Stimulated activated CD8-positive, alpha-beta memory T cell treated with anti-CD3 and anti-CD28 coated beads, Interleukin-7, amount 100 ng/mL, for 4 hours (primary cell): ENCODE data around the gene PROKR1.
A peak's percentile ranks its signal among the peaks of the same experiment; 100 is the strongest.
"Not testable (repeated sequence)": the region's sequence is repeated elsewhere in the genome, so short reads cannot be mapped to it uniquely, and the experiment has no call there.

Source experiments
- DNase-seq, 2 donors: peaks; one replicate each; pipeline ENCODE4 v3.0.0-alpha.2; 2020; ENCODE audit warnings: low read depth in 2 of 2

The PROKR1 gene

DNA sequence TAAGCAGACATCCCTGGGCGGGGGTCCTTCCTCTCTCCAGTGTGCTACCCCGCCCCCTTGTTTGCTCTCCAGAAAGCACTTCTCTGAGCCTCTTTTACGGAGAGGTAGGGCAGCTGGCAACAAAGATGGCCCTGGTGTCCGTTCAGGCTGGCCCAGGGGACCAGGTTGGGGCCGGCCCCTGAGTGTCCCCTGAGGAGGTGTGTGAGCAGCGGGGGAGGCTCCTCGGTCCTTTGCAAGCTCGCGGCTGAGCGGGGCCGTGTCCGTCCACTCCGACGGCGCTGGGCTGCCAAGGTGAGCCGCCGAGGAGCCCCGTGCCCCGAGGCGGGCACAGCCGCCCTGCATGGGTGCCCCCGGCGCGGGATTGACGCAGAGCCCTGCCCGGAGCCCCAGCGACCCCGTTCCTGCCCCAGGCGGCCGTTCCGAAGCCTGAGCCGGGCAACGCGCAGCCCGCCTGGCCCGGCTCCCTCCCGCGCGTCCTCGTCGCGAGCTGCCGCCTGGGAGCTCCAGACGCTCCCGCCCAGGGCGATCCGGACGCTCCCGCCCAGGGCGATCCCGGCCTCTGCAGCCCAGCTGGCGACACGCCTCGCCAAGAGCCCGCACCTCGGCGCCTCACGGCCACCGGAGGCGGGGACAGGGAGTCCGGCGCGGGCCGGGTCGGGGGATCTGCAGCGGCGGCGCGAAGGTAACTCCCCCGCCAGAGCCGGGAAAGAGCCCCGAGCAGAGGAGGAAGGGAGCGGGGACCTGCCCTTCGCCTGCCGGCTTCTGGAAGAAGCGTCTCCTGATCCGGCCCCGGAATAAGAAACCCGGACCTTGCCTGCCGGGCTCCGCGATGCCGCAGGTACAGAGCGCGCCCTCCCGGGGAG lies at the start of gene PROKR1:
TSS of gene PROKR1 (plus strand) at position 569 of the 863 bp plus-strand sequence. CDS start 2,243 bp downstream, outside the sequence.
- DNase-seq = no peak

DNA sequence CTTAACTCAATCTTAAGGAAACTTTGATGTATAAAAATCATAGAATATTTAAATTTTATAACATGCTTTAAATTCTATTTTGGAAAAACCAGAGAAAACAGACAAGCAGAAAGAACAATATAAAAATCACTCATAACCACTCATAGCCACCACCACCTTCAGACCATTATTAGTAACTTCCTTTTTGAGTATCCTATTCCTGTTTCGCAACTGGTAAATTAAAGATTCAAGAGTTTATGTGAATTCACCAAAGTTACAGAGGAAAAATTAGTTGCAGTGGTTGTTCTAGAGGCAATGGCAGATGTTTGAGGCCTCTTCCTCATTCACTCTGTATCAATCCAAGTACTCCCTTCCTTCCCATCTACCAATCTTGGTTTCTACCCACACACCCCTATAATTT lies 49.3 kb upstream of the PROKR1 start:
- DNase-seq = no peak

DNA sequence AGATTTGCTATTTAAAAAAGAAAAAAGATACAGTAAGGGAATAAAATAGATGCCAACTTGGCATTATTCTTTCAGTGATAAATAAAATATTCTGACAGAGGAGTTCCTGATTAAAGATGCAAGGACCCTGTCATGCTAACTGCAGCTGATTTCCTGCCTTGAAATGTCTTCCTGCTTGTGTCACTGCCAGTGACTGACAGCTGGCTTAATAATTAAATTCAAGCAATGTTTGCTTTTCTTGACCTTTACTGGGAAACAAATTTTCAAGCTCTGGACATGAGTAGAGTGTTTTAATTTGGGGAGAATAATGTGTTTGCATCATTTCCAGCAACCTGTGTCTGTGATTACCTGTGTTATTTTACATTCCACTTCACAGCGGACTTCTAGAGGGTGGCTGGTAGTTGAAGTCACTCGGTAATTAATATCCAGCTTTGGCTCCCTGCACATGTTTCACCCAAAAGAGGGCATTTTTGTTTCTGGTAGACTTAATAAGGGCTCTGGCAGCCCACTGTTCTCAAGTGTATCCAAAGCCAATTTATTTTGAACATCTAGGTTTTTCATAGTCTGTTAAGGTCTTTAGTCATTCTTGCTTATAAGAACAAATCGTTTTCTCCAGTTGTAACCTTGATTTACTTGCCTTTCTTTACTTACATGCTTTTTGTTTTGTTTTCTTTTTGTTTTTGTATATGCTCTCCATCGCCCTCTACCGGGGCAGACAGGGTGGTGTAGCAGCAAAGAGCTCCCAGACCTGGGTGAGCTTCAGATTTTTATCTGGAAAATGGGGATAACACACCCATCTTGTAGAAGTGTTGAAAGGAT lies 48.5 kb upstream of the PROKR1 start:
- DNase-seq = peak; percentile 16 to 26

DNA sequence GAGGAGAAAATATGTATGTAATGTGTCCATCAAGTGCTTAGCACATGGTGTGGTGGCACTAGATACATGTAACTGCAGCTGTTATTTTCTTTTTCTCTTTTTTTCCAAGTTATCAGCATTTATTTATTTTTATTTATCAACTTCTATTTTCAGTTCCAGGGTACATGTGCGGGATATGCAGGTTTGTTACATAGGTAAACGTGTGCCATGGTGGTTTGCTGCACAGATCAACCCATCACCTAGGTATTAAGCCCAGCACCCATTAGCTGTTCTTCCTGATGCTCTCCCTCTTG lies 47.9 kb upstream of the PROKR1 start:
- not testable (repeated sequence) for DNase-seq

DNA sequence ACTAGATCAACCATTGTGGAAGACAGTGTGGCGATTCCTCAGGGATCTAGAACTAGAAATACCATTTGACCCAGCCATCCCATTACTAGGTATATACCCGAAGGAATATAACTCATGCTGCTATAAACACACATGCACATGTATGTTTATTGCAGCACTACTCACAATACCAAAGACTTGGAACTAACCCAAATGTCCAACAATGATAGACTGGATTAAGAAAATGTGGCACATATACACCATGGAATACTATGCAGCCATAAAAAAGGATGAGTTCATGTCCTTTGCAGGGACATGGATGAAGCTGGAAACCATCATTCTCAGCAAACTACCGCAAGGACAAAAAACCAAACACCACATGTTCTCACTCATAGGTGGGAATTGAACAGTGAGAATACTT lies 42.9 kb upstream of the PROKR1 start:
- DNase-seq = not testable (repeated sequence)

DNA sequence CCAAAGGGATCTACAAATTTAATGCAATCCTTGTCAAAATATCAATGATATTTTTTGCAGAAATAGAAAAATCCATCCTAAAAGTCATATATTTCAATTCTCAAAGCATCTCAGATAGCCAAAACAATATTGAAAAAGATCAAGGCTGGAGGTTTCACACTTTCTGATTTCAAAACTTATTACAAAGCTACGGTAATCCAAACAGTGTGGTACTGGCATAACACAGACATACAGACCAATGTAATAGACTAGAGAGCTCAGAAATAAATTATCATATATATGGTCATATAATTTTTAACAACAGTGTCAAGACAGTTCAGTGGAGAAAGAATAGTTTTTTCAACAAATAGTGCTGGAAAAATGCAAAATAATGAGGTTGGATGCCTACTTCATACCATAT lies 40.3 kb upstream of the PROKR1 start:
- no peak for DNase-seq

DNA sequence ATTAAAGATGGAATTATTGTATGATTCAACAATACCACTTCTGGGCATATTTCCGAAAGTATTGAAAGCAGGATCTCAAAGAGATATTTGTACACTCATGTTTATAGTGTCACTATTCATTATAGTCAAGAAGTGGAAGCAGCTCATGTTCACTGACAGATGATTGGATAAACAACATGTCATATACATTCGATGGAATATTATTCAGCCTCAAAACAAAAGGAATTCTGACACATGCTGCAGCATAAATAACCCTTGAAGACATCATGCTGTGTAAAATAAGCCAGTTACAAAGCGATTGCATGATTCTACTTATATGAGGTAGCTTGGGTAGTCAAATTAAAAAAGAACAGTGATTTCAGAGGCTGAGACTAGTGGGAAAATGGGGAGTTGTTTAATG lies 39.3 kb upstream of the PROKR1 start:
- DNase-seq = no peak

DNA sequence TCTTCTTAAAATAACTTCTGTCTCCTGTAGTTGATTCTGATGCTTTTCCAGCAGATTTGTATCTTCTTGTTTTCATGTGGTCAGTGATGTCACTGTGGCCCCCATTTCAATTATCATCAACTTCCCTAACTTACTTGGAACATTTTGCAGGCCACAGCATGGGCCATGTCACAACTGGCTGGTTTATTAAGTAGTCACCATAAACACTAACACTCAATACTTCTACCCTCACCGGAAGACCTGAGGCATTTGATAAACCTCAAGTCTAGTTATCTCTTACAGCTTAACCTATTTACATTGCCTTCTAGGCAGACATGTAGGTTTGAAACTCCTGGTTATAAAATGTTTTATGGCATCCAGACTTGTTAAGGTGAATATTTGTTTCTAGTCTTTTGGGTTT lies 37.4 kb upstream of the PROKR1 start:
- no peak for DNase-seq

DNA sequence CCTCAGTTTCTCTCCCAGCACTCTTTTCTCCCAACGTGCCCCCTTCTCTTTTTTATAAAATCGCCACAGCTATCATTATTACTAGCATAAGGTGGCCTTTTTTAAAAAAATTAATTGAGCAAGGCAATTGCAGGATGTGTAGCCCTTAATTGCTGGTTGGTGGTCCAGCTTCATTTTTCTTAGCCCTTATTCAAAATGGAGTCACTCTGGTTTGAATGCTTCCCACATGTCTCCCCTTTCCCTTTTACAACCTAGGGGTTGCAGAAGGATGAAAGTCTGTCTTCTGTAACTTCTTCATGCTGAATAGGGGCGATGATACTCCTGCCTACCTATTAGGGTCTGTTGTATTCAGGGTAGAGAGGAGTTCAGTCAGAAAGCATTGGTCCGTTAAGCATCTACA lies 36.6 kb upstream of the PROKR1 start:
- DNase-seq = no peak

DNA sequence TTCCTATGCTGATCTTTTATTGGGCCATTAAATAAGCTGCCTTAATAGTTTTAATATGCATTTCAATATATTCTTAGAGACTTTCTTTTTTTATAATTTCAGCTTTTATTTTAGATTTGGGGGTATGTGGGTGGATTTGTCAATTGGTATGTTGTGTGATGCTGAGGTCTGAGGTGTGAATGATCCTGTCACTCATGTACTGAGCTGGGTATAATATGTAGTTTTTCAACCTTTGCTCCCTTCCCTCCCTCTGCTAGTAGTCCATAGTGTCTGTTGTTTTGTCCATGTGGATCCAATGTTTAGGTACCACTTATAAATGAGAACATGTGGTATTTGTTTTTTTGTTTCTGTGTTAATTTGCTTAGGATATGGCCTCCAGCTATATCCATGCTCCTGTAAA lies 35.5 kb upstream of the PROKR1 start:
- no peak for DNase-seq

DNA sequence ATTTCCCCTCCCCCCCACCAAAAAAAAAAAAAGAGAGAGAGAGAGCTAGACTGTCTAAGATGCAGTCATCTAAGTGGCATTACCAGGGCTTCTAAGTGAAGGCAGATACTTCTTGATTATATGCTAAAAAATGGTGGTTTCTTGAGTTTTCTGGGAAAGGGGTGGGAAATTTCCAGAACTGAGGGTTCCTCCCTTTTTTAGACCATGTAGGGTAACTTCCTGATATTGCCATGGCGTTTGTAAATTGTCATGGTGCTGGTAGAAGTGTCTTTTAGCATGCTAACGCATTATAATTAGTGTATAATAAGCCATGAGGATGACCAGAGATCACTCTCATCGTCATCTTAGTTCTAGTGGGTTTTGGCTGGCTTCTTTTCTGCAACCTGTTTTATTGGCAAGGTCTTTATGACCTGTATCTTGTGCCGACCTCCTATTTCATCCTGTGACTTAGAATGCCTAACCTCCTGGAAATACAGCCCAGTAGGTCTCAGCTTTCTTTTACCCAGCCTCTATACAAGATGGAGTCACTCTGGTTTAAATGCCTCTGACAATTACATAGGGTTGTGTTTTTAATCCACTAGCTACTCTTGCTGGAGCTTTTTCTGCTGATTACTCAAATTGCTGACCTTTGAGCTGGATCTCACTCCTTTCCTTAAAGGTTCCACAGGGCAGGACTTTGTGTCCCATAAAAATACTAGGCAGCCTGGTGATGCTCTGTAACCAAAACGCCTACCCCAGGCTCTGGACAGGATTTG lies 30.4 kb upstream of the PROKR1 start:
- DNase-seq = no peak

DNA sequence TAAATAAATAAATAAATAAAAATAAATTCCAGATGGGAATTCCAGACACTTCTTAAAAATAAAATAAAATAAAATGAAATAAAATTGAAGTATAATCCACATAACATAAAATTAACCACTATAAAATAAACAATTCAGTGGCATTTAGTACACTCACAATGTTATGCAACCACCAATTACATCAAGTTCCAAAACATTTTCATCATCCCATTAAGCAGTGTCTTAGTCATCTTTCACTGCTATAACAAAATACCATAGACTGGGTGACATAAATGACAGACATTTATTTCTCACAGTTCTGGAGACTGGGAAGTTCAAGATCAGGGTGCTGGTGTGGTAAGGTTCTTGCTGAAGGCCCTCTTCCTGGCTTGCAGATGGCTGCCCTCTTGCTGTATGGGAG lies 22.6 kb upstream of the PROKR1 start:
- no peak for DNase-seq

DNA sequence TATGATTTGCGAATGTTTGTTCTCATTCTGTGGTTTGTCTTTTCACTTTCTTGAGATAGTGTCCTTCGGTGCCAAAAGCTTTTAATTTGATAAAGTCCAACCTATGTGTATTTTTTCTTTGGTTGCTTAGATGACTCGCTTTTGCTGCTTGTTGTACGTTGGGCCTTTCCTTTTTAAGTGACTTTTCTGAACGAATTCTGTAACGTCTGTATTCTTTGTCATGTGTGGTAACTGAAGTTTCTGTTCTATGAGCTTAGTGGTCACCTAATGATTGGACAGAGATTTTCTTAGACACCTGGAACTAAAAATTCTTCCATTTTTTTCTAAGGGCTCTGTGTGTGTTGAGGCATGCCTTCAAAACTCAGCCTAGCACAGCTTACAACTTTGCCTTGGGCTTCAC lies 19.6 kb upstream of the PROKR1 start:
- no peak for DNase-seq

DNA sequence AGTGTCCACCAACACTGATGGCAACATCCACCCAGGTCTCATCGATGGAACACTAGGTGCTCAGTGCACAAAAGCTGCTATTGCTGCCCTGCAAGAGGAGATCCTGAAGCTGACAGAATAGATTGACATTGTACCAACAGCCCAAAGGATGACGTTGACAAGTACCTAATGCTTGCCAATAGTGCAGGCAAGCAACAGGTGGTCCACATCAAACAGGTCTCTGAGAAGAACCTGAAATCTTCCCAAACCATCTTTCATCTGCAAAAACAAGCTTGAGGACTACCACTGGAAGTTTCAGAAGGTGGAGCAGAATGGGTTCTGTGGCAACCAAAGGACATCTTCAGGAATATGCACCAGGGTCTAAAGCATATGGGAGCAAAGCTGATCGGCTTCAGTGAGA lies 15.8 kb upstream of the PROKR1 start:
- DNase-seq = no peak

DNA sequence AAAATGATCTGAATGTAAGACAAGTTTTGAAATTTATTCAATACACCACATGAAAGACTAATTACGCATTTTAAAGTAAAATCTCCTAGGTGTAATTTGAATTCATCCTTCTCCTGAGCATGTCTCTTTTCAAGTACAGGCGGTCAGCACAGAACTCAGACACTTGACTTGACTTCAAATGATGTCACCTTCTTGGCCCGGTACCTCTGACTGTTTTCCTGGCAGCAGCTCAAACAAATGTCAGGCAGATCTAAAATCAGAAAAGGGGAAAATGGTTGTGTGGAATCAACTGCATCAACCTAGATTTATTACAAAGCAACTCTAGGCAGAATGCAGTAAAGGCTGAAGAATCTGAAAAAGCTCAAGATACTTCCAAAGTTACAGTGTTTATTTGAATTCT lies 11.4 kb upstream of the PROKR1 start:
- no peak for DNase-seq

DNA sequence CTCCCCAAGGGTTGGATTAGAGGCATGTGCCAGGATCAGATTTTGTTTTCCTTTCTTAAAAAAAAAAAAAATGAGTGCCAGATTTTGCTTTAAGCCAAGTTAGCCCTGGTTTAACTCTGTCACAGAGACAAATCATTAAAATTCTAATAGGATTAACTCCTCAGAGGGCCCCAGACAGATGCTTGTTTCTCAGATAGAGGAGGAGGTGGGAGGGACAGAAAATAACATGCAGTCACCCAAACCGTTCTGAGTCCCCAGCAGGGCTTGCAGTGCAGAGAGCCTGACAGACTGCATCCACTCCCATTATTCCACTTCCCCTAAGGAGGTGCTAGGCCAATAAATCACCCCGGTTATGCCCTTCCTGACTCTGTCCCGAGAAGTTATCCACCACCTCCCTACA lies 6.3 kb upstream of the PROKR1 start:
- DNase-seq = no peak

DNA sequence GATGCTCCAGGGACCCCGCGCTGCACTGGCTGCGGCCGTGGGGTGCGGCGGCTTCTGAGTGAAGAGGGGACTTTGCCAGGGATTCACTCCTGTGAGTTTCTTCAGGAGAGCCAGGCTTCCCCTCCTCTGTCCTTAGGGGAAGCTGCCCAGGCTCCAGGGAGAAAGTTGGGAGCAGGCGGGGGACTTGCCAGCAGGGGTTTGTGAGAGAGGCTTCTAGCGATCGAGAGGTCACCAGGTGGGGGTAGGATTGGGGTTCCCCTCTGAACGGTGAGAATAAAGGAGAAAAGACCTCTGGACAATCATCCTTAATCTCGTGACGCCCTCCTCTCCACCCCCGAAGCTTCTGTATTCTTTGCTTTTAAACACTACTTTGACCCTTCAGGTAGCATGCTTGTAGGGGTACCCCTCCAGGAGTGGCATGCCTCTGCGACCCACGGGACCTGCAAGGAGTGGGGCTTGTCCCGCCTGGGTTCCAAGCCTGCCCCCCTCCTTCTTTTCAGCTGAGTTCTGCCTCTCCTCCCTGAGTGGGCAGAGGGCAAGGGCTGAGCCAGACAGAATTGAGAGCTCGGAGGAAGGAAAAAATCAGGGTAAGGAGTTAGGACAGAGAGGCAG lies 601 bp downstream of the PROKR1 start:
- no peak for DNase-seq

DNA sequence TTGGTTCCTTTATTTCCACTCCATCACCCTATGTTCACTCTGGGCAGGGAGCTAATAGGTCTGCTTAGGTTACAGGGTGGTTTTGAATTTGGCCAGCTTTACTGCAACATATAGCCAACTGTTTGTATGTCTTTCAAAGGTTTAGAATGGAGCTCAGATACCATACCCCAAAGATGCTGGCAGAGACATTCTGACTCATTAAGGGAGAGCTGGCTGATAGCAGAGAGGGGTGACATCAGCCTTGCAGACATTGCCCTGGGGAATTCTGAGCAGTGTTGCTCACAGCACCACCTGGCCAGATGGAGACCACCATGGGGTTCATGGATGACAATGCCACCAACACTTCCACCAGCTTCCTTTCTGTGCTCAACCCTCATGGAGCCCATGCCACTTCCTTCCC lies 2.1 kb downstream of the PROKR1 start:
- no peak for DNase-seq

DNA sequence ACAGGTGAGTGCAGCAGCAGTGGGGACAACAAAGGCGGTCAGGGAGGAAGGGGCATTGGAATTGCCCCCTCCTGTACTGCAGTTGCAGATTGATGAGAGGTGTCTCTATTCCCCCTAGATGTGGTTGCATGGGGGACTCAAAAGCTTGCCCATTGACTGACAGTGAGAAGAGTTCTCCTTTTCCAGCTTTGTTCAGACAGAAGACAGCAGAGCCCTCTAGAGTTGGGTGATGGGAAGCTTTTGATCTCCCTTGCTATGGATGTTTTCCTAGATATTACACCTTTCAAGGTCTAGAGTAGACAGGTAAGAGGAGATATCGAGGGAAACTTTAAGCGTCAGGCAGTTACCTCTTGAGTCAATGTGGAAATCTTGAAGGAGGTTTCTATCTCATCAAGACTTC lies 2.9 kb downstream of the PROKR1 start:
- DNase-seq = no peak

DNA sequence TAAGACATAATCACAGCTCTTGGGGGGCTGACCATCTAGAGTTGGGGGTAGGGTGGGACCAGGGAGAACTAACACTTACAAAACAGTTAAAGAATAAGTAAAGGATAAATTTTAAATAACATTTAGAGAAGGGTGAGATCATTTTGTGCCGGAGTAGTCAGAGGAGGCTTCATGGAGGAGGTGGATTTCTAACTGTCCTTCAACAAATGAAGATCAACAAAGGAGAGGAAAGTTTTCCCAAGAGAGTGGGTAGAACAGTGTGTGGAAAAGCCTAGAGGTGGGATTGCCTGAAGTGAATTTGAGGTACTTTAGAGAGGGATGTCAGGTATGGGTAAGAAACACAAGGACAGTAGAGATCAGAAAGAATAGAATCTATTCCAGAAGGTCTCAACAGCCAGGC lies 7.3 kb downstream of the PROKR1 start:
- DNase-seq = no peak

DNA sequence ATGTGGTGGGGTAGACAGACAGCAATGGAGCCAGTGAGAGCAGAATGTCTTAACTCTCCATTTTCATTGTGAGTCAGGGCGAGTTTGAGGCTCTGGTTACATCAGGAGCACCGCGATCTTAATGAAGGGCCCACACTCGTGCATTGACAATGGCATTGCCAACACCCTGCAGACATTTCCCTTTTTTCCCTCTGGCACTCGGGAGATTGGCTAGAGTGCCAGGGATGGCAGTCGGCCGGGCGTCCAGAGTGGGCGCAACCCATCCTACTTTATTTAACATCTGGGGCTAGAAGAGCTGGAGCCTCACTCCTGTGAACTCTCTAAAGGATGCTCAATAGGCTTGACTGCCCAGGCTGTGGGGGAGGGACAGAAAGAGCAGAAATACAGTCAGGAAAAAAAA lies 9.7 kb downstream of the PROKR1 start:
- DNase-seq = no peak

DNA sequence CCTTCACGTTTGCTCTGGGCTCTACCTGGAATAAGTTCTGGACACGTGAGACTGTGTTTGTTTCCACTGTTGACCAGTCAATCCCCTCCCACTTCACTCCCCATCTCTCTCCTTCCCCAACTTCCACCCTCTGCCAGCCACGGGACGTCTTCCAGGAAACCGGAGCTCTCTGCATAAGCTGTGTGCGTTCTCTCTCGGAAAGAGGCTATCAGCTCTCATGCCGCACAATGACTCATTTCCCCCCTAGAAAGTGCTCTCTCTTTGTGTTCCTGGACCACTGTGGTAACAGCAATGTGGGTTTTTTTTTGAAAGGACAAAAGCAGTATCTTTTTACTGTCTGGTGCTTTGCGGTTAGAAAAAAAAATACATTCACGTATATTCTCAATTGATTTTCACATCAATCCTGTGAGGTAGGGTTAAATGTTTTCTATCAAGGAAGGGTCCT lies 10.2 kb downstream of the PROKR1 start:
- DNase-seq = peak; percentile 35 to 40
